Neural crest cell (in vitro differentiated cells): ENCODE data around the gene BACE2. TPM values are rescaled to one million over a fixed set of nuclear protein-coding genes. Genes with fewer than 3 reads are reported as not detected.
"Not testable (repeated sequence)": the region's sequence is repeated elsewhere in the genome, so short reads cannot be mapped to it uniquely, and the experiment has no call there.

Experiments
- DNase-seq: peaks from one replicate; pipeline ENCODE4 v3.0.0; 2021; ENCODE audit warnings: low read depth, mixed read lengths, low spot score
- H3K27ac Mint-ChIP-seq: one replicate; pipeline ENCODE4 v1.8.0; 2021; ENCODE audit warnings: mild to moderate bottlenecking, mixed read lengths; ENCODE audit not compliant: unreplicated experiment
- H3K27me3 Mint-ChIP-seq: 2 replicates; pipeline ENCODE4 v1.8.0; 2021; ENCODE audit warnings: low read depth, mild to moderate bottlenecking, mixed read lengths
- H3K36me3 Mint-ChIP-seq: 2 replicates; pipeline ENCODE4 v1.8.0; 2021; ENCODE audit warnings: low read depth, mild to moderate bottlenecking, mixed read lengths
- H3K4me1 Mint-ChIP-seq: 2 replicates; pipeline ENCODE4 v1.8.0; 2021; ENCODE audit warnings: mixed read lengths
- H3K4me3 Mint-ChIP-seq: one replicate; pipeline ENCODE4 v1.8.0; 2021; ENCODE audit warnings: mild to moderate bottlenecking, mixed read lengths
- H3K9me3 Mint-ChIP-seq: 2 replicates; pipeline ENCODE4 v1.8.0; 2021; ENCODE audit warnings: mixed read lengths
- total RNA-seq: library from RNA; stranded (reverse); gene quantifications from 2 replicates; pipeline ENCODE4 v1.2.1, GENCODE V29; 2021
- TF ChIP-seq, protein P1 (sequence below): fragments of 200-600 bp; sonication (generic); conservative IDR thresholded peaks from 2 replicates; pipeline ENCODE4 v1.5.0; 2021; ENCODE audit warnings: antibody characterized with exemption, mild to moderate bottlenecking

BACE2 gene
- total RNA-seq, 1 donor from 2014 or later: 16.9 TPM

DNA sequence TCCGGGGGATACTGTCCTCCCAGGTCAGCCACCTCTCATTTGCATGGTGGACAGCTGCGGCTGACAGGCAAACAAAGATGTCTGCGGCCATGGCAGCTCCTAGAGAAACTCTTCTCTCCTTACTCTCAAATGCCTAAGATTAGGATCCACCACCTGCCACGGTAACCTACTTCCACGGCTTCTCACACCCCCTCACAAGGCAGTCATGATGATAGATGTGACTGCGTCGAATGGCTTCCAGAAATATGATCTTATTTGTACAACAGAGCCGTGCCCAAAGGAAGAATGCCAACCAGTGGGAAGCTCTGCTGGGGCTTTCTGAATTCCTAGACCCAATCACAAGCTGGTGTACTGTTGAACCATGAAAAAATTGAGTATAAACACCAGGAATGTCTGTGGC is 73.4 kb downstream of the BACE2 start:
- TF ChIP-seq, protein P1, sequence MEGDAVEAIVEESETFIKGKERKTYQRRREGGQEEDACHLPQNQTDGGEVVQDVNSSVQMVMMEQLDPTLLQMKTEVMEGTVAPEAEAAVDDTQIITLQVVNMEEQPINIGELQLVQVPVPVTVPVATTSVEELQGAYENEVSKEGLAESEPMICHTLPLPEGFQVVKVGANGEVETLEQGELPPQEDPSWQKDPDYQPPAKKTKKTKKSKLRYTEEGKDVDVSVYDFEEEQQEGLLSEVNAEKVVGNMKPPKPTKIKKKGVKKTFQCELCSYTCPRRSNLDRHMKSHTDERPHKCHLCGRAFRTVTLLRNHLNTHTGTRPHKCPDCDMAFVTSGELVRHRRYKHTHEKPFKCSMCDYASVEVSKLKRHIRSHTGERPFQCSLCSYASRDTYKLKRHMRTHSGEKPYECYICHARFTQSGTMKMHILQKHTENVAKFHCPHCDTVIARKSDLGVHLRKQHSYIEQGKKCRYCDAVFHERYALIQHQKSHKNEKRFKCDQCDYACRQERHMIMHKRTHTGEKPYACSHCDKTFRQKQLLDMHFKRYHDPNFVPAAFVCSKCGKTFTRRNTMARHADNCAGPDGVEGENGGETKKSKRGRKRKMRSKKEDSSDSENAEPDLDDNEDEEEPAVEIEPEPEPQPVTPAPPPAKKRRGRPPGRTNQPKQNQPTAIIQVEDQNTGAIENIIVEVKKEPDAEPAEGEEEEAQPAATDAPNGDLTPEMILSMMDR: no peak
- no peaks in the 10 kb centered on the region for H3K27me3 Mint-ChIP-seq
- H3K4me3 Mint-ChIP-seq: no peak overlapping the region
- peak overlapping the region; percentile 95 for H3K27ac Mint-ChIP-seq
- H3K4me1 Mint-ChIP-seq: peaks cover 18% of the 10 kb centered on the region
- no peaks in the 10 kb centered on the region for H3K9me3 Mint-ChIP-seq
- DNase-seq: no peak
- peaks cover 3% of the 10 kb centered on the region for H3K36me3 Mint-ChIP-seq

DNA sequence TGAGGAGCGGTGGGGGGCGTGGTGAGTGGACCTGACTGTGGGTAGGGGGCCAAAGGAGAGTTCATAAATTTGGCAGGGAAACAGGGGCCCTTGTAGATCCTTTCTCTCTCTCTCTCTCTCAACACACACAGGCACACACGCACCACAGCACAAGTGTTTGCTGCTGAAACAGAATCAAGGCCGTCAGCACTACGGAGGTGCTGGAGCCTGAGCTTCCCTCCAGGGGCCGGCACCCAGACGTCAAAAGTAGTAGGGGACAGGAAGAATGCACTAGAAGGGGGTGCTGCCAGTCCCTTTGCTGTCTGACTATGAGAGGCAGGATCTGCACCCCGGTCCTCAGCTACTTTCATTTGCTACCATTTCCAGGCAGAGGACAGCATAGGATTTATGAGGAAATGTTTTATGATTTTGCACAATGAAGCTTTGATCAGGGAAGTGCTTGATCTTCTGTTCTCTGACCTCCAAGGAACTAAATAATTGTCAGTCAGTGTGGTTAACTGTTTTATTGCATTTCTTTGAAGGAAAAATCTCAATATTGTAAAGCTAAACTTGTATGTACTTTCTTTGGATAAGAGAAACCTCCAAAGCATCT is 74.4 kb downstream of the BACE2 start:
- no peaks in the 10 kb centered on the region for H3K27me3 Mint-ChIP-seq
- TF ChIP-seq, protein P1: no peak
- H3K4me3 Mint-ChIP-seq: no peak overlapping the region
- no peak overlapping the region for H3K27ac Mint-ChIP-seq
- no peak for DNase-seq
- peaks cover 7% of the 10 kb centered on the region for H3K36me3 Mint-ChIP-seq
- H3K9me3 Mint-ChIP-seq: no peaks in the 10 kb centered on the region
- H3K4me1 Mint-ChIP-seq: peaks cover 18% of the 10 kb centered on the region

DNA sequence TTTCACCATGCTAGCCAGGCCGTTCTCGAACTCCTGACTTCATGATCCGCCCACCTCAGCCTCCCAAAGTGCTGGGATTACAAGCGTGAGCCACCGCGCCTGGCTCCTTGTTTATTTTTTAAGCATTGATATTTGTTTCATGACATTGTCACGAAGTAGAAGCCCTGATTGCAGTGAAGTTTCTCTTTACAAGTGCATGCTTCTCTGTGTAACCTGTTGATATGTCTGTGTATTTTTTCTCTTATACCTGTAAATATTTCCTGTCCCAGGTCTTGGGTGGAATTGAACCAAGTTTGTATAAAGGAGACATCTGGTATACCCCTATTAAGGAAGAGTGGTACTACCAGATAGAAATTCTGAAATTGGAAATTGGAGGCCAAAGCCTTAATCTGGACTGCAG is 75.1 kb downstream of the BACE2 start:
- peaks cover 7% of the 10 kb centered on the region for H3K36me3 Mint-ChIP-seq
- H3K4me3 Mint-ChIP-seq: no peak overlapping the region
- no peak for DNase-seq
- H3K9me3 Mint-ChIP-seq: no peaks in the 10 kb centered on the region
- TF ChIP-seq, protein P1: no peak
- no peak overlapping the region for H3K27ac Mint-ChIP-seq
- peaks cover 18% of the 10 kb centered on the region for H3K4me1 Mint-ChIP-seq
- no peaks in the 10 kb centered on the region for H3K27me3 Mint-ChIP-seq

DNA sequence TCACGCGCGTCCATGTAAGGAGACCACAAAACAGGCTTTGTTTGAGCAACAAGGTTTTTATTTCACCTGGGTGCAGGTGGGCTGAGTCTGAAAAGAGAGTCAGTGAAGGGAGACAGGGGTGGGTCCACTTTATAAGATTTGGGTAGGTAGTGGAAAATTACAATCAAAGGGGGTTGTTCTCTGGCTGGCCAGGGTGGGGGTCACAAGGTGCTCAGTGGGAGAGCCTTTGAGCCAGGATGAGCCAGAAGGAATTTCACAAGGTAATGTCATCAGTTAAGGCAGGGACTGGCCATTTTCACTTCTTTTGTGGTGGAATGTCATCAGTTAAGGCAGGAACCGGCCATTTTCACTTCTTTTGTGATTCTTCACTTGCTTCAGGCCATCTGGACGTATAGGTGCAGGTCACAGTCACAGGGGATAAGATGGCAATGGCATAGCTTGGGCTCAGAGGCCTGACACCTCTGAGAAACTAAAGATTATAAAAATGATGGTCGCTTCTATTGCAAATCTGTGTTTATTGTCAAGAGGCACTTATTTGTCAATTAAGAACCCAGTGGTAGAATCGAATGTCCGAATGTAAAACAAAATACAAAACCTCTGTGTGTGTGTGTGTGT is 76.4 kb downstream of the BACE2 start:
- not testable (repeated sequence) for H3K9me3 Mint-ChIP-seq, H3K27me3 Mint-ChIP-seq, DNase-seq, H3K4me3 Mint-ChIP-seq, H3K27ac Mint-ChIP-seq, H3K36me3 Mint-ChIP-seq
- peaks cover 18% of the 10 kb centered on the region for H3K4me1 Mint-ChIP-seq

DNA sequence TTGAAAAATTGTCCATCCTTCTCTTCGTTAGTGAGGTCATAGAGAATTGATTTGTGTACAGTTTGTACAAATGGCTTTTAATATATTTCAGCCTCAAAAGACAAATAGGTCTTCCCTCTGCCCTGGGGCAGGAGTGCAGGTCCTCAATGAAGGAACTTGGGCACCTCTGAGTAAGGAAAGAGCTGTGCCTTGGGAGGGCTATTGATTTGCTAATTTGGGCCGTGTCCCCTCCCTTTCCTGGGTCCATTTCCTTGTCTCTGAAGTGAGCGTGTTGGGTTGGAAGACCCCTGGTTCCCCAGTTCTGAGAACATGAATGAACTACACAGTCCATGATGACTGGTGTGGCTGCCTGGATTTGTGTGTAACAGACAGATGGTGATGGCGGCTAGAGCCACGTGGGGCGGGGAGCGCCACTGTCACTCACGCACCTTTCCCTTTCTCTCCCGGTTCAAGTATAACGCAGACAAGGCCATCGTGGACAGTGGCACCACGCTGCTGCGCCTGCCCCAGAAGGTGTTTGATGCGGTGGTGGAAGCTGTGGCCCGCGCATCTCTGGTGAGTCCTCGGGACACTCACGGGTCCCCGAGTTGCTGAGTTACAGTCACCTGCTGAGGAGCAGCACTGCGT is 77.7 kb downstream of the BACE2 start:
- H3K27ac Mint-ChIP-seq: no peak overlapping the region
- H3K36me3 Mint-ChIP-seq: peaks cover 9% of the 10 kb centered on the region
- TF ChIP-seq, protein P1: no peak
- H3K27me3 Mint-ChIP-seq: no peaks in the 10 kb centered on the region
- peaks cover 18% of the 10 kb centered on the region for H3K4me1 Mint-ChIP-seq
- H3K9me3 Mint-ChIP-seq: no peaks in the 10 kb centered on the region
- DNase-seq: no peak
- H3K4me3 Mint-ChIP-seq: no peak overlapping the region

DNA sequence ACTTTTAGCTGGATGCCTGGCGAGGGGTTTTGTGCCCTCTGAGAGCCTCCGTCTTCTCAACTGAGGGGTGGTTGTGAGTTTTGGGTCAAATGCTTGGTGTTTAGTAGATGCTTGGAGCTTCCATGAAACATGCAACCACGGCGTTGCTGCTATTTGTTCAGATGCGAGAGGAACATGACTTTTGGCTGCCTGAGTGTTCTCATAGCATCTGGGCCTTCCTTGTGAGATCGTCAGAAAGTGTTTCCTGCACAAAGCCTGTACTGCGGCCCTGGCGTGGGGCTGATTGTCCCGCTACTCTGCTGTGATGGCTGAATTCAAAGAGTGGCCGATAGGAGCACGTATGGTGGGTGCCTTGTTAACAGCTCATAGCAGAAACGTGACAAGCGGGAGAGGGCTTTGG is 78.8 kb downstream of the BACE2 start:
- Mint-ChIP-seq H3K9me3 (no peaks in the 10 kb centered on the region), H3K4me3 (no peak overlapping the region), H3K27ac (no peak overlapping the region), H3K27me3 (no peaks in the 10 kb centered on the region), H3K4me1 (peaks cover 10% of the 10 kb centered on the region), H3K36me3 (peaks cover 9% of the 10 kb centered on the region)
- TF ChIP-seq, protein P1: no peak
- DNase-seq: no peak
